ENCODE results near the gene SV2B. TPM values are rescaled to one million over a fixed set of nuclear protein-coding genes. Genes with fewer than 3 reads are reported as not detected.

Gene SV2B
- total RNA-seq, 1 experiment from 2014 or later, result 0.44 TPM

- POLR2A ChIA-PET, result no interaction called here
- peaks cover 48% of the 10 kb centered on the region for H3K27me3 Mint-ChIP-seq (ENCODE audit: insufficient read depth, unreplicated experiment)
- DNase-seq (ENCODE audit: unreplicated experiment), result no peak
- TF ChIP-seq CTCF (IDR thresholded peaks at IDR 0.05; ENCODE audit: unreplicated experiment), result no peak
- H3K9me3 Mint-ChIP-seq (ENCODE audit: unreplicated experiment), result no peaks in the 10 kb centered on the region
- intact Hi-C loops (cut with micrococcal nuclease), result no loop called here
- no peaks in the 10 kb centered on the region for H3K4me1 Mint-ChIP-seq (ENCODE audit: insufficient read depth, unreplicated experiment)
- BruUV-seq (replicated peaks), result no TSS peak
- CTCF ChIA-PET, result no interaction called here
- no peak overlapping the region for H3K4me3 Mint-ChIP-seq (ENCODE audit: unreplicated experiment)
- H3K27ac Mint-ChIP-seq (ENCODE audit: low read depth, unreplicated experiment), result no peak overlapping the region
- no peaks in the 10 kb centered on the region for H3K36me3 Mint-ChIP-seq (ENCODE audit: insufficient read depth, unreplicated experiment)
These were observed 53.9 kb downstream of the SV2B start for GRCh38 chr15:91153954-91154353.

- BruUV-seq (replicated peaks), result no TSS peak
- POLR2A ChIA-PET, result no interaction called here
- CTCF ChIA-PET, result interaction anchor here (1.4 kb wide), 1 partner anchor 15 kb away, joined by 7 read pairs; no protein-coding TSS in a partner anchor
- TF ChIP-seq CTCF (IDR thresholded peaks at IDR 0.05; ENCODE audit: unreplicated experiment), result no peak
- no peaks in the 10 kb centered on the region for H3K9me3 Mint-ChIP-seq (ENCODE audit: unreplicated experiment)
- no peak overlapping the region for H3K27ac Mint-ChIP-seq (ENCODE audit: low read depth, unreplicated experiment)
- peaks cover 48% of the 10 kb centered on the region for H3K27me3 Mint-ChIP-seq (ENCODE audit: insufficient read depth, unreplicated experiment)
- H3K4me3 Mint-ChIP-seq (ENCODE audit: unreplicated experiment), result no peak overlapping the region
- H3K4me1 Mint-ChIP-seq (ENCODE audit: insufficient read depth, unreplicated experiment), result no peaks in the 10 kb centered on the region
- DNase-seq (ENCODE audit: unreplicated experiment), result no peak
- intact Hi-C loops (cut with micrococcal nuclease), result no loop called here
- no peaks in the 10 kb centered on the region for H3K36me3 Mint-ChIP-seq (ENCODE audit: insufficient read depth, unreplicated experiment)
These were observed 56.2 kb downstream of the SV2B start for GRCh38 chr15:91156175-91156726.

GRCh38 chr15:91158415-91159394, 58.6 kb downstream of the SV2B start:
- intact Hi-C loops (cut with micrococcal nuclease), result no loop called here
- Mint-ChIP-seq H3K36me3 (ENCODE audit: insufficient read depth, unreplicated experiment) (no peaks in the 10 kb centered on the region), H3K9me3 (ENCODE audit: unreplicated experiment) (no peaks in the 10 kb centered on the region), H3K27me3 (ENCODE audit: insufficient read depth, unreplicated experiment) (peaks cover 47% of the 10 kb centered on the region), H3K4me3 (ENCODE audit: unreplicated experiment) (no peak overlapping the region), H3K27ac (ENCODE audit: low read depth, unreplicated experiment) (no peak overlapping the region), H3K4me1 (ENCODE audit: insufficient read depth, unreplicated experiment) (no peaks in the 10 kb centered on the region)
- ChIA-PET POLR2A (interaction anchor here (1.0 kb wide), 1 partner anchor 30 kb away, joined by 3 read pairs; no protein-coding TSS in a partner anchor), CTCF (no interaction called here)
- DNase-seq (ENCODE audit: unreplicated experiment), result no peak
- BruUV-seq (replicated peaks), result no TSS peak
- TF ChIP-seq CTCF (IDR thresholded peaks at IDR 0.05; ENCODE audit: unreplicated experiment), result no peak

- no peak for DNase-seq (ENCODE audit: unreplicated experiment)
- Mint-ChIP-seq H3K4me3 (ENCODE audit: unreplicated experiment) (no peak overlapping the region), H3K27me3 (ENCODE audit: insufficient read depth, unreplicated experiment) (peaks cover 26% of the 10 kb centered on the region), H3K4me1 (ENCODE audit: insufficient read depth, unreplicated experiment) (no peaks in the 10 kb centered on the region), H3K36me3 (ENCODE audit: insufficient read depth, unreplicated experiment) (no peaks in the 10 kb centered on the region), H3K27ac (ENCODE audit: low read depth, unreplicated experiment) (no peak overlapping the region), H3K9me3 (ENCODE audit: unreplicated experiment) (no peaks in the 10 kb centered on the region)
- CTCF ChIA-PET, result no interaction called here
- intact Hi-C loops (cut with micrococcal nuclease), result no loop called here
- TF ChIP-seq CTCF (IDR thresholded peaks at IDR 0.05; ENCODE audit: unreplicated experiment), result no peak
- POLR2A ChIA-PET, result no interaction called here
- no TSS peak for BruUV-seq (replicated peaks)
These were observed 65.8 kb downstream of the SV2B start for GRCh38 chr15:91165850-91166249.

Data from MCF 10A (cell line).